OCI-LY7 (cell line): ENCODE results near the gene HTT. TPM values are rescaled to one million over a fixed set of nuclear protein-coding genes. Genes with fewer than 3 reads are reported as not detected.

Source experiments
- BruUV-seq: library from RNA; stranded (reverse); fragments of 400-500 nt; replicated peaks from 2 replicates; lab custom pipeline; 2021; lab: Mats Ljungman, UMichigan
- CTCF ChIA-PET: fragments of 300-600 bp; sonication (Branson Sonifier 250); formaldehyde crosslinking; loops from one replicate; lab custom pipeline; 2022; ENCODE audit warnings: antibody characterized with exemption; ENCODE audit not compliant: unreplicated experiment; lab: Charles Lee
- POLR2A ChIA-PET: fragments of 300-600 bp; sonication (Branson Sonifier 250); formaldehyde crosslinking; loops from one replicate; lab custom pipeline; 2022; ENCODE audit warnings: antibody characterized with exemption; lab: Charles Lee
- DNase-seq: peaks from one replicate; pipeline ENCODE4 v3.0.0-alpha.2; 2015; ENCODE audit warnings: low spot score
- H2AFZ ChIP-seq: fragments of 200-600 bp; sonication (generic), shearing (Covaris generic); 2 replicates; pipeline ENCODE4 v1.6.1; 2014; ENCODE audit warnings: mild to moderate bottlenecking, antibody characterized with exemption, low read length, moderate library complexity
- H3K27ac ChIP-seq: fragments of 200-600 bp; sonication (generic); 2 replicates; pipeline ENCODE4 v1.5.1; 2014; ENCODE audit warnings: mixed run types, low read depth, mild to moderate bottlenecking, moderate library complexity, low read length, inconsistent platforms; ENCODE audit not compliant: poor library complexity, severe bottlenecking
- H3K36me3 ChIP-seq: fragments of 200-600 bp; sonication (generic); 2 replicates; pipeline ENCODE4 v1.6.1; 2014; ENCODE audit warnings: mild to moderate bottlenecking, antibody characterized with exemption, low read length, moderate library complexity, mixed read lengths; ENCODE audit not compliant: insufficient read depth
- H3K4me1 ChIP-seq: fragments of 200-600 bp; sonication (generic); 2 replicates; pipeline ENCODE4 v1.5.1; 2014; ENCODE audit warnings: mild to moderate bottlenecking, low read length; ENCODE audit not compliant: insufficient read depth, poor library complexity, severe bottlenecking
- H3K4me2 ChIP-seq: fragments of 200-600 bp; sonication (generic); 2 replicates; pipeline ENCODE4 v1.6.1; 2014; ENCODE audit warnings: mild to moderate bottlenecking, low read length
- H3K4me3 ChIP-seq: fragments of 200-600 bp; sonication (generic); 2 replicates; pipeline ENCODE4 v1.5.1; 2014; ENCODE audit warnings: mild to moderate bottlenecking, low read depth, low read length; ENCODE audit not compliant: poor library complexity, severe bottlenecking
- H3K79me2 ChIP-seq: fragments of 200-600 bp; sonication (generic); 2 replicates; pipeline ENCODE4 v1.6.1; 2016; ENCODE audit warnings: low read depth, mild to moderate bottlenecking, low read length, moderate library complexity, mixed read lengths; ENCODE audit not compliant: insufficient read depth
- H3K9me2 ChIP-seq: fragments of 200-600 bp; sonication (generic); 2 replicates; pipeline ENCODE4 v1.6.1; 2016; ENCODE audit warnings: mild to moderate bottlenecking, low read length, mixed read lengths; ENCODE audit not compliant: insufficient read depth
- H3K9me3 ChIP-seq: fragments of 200-600 bp; sonication (generic); 2 replicates; pipeline ENCODE4 v1.6.1; 2014; ENCODE audit warnings: mild to moderate bottlenecking, mixed run types, low read length, mixed read lengths
- H4K20me1 ChIP-seq: fragments of 200-600 bp; sonication (generic); 2 replicates; pipeline ENCODE4 v1.6.1; 2014; ENCODE audit warnings: mild to moderate bottlenecking, antibody characterized with exemption, low read length, moderate library complexity, mixed read lengths; ENCODE audit not compliant: insufficient read depth
- EZH2phosphoT487 ChIP-seq: fragments of 200-600 bp; sonication (generic); IDR thresholded peaks from 2 replicates; pipeline ENCODE4 v1.6.1; 2018; ENCODE audit warnings: low read depth, borderline replicate concordance, mild to moderate bottlenecking, mixed run types, antibody characterized with exemption, low read length, moderate library complexity, mixed read lengths
- intact Hi-C: fragments of 100-400 bp; cut with micrococcal nuclease; formaldehyde crosslinking; loops from one replicate; pipeline ENCODE4 v1.10.0; 2022; ENCODE audit not compliant: unreplicated experiment
- total RNA-seq, 2 experiments: library from RNA; depleted of rRNA in 1 of 2; stranded (reverse); fragments of >200 nt in 1 of 2; shearing (Covaris generic) in 1 of 2; gene quantifications; 2 replicates each; pipeline ENCODE4 v1.2.3, GENCODE V29; 2014 to 2022
- TF ChIP-seq, protein P1 (sequence below): fragments of 200-600 bp; sonication (generic); conservative IDR thresholded peaks from 2 replicates; pipeline ENCODE4 v1.5.1; 2014; ENCODE audit warnings: mild to moderate bottlenecking, antibody characterized with exemption, low read length, moderate library complexity, mixed read lengths

Gene HTT
- total RNA-seq, 2 experiments from 2014 or later, result 36.4 to 91.3 TPM

DNA sequence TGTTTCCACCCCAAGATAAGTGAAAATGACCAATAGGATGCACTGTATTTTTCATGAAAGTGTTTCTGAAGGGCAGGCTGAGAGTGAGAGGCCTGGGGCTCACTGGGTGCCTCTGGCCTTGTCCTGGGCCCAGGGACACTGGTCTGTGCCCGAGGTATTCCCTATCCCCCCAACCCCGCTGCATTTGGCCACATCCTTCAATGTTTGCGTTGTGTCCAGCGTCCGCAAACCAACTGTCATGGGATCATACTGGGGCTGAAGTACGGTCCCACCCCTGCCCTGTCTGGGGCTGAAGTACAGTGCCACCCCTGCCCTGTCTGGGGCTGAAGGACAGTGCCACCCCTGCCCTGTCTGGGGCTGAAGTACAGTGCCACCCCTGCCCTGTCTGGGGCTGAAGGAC is 152.5 kb downstream of the HTT start:
- H3K4me2 ChIP-seq, result no peak overlapping the region
- no peak overlapping the region for H3K27ac ChIP-seq
- no TSS peak for BruUV-seq
- no peak overlapping the region for H2AFZ ChIP-seq
- no peak for TF ChIP-seq EZH2phosphoT487
- TF ChIP-seq, protein P1, sequence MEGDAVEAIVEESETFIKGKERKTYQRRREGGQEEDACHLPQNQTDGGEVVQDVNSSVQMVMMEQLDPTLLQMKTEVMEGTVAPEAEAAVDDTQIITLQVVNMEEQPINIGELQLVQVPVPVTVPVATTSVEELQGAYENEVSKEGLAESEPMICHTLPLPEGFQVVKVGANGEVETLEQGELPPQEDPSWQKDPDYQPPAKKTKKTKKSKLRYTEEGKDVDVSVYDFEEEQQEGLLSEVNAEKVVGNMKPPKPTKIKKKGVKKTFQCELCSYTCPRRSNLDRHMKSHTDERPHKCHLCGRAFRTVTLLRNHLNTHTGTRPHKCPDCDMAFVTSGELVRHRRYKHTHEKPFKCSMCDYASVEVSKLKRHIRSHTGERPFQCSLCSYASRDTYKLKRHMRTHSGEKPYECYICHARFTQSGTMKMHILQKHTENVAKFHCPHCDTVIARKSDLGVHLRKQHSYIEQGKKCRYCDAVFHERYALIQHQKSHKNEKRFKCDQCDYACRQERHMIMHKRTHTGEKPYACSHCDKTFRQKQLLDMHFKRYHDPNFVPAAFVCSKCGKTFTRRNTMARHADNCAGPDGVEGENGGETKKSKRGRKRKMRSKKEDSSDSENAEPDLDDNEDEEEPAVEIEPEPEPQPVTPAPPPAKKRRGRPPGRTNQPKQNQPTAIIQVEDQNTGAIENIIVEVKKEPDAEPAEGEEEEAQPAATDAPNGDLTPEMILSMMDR, result no peak
- H4K20me1 ChIP-seq, result no peaks in the 10 kb centered on the region
- no peak for DNase-seq
- ChIA-PET CTCF (interaction anchor here (0.5 kb wide), 1 partner anchor 117 kb away, joined by 3 read pairs; no protein-coding TSS in a partner anchor), POLR2A (no interaction called here)
- no peaks in the 10 kb centered on the region for H3K79me2 ChIP-seq
- no peaks in the 10 kb centered on the region for H3K9me2 ChIP-seq
- H3K4me3 ChIP-seq, result no peak overlapping the region
- H3K36me3 ChIP-seq, result peaks cover 85% of the 10 kb centered on the region
- H3K4me1 ChIP-seq, result no peaks in the 10 kb centered on the region
- intact Hi-C loops, result no loop called here
- H3K9me3 ChIP-seq, result no peaks in the 10 kb centered on the region

DNA sequence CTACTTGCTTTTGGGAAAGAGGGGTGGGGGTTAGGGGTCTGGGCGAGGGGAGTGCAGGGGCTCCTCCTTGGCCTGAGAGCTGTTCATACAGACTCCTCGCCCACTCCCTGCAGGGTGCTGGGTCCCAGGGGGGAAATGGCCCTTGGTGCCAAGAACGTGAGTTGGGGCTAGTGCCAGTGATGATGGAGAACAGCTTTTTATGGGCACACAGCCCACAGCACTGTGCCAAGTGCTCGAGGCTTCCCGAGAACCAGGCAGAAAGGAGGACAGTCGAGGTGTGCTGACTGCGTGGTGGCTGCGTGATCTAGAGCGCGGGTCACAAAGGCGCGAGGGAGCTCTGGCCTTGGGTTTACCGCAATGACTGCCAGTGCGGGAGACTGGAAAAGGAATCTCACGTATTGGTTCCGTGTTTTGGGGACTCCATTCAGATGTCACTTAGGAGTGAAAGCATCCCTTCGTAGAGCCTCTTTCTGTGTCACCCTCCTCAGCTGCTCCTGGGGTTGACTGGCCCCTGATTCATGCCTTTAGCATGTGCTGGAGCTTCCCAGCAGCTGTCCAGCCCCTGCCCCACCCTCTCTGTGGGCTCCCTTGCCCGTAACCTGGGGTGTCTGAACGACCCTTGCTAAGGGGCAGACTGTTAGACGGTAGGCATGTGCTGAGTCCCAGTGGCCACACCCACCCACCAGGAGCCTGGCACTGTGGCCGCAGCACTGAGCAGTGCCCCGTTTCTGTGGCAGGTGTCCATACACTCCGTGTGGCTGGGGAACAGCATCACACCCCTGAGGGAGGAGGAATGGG is 153.6 kb downstream of the HTT start:
- intact Hi-C loops, result no loop called here

More for the DNA sequence above, 153.6 kb downstream of the HTT start:
- no peaks in the 10 kb centered on the region for H3K4me1 ChIP-seq
- TF ChIP-seq, protein P1, result no peak
- TF ChIP-seq EZH2phosphoT487, result no peak
- H3K27ac ChIP-seq, result no peak overlapping the region
- BruUV-seq, result no TSS peak
- H3K4me2 ChIP-seq, result no peak overlapping the region
- ChIA-PET CTCF (no interaction called here), POLR2A (no interaction called here)
- H3K79me2 ChIP-seq, result no peaks in the 10 kb centered on the region
- no peak overlapping the region for H2AFZ ChIP-seq
- no peaks in the 10 kb centered on the region for H3K9me3 ChIP-seq
- H3K4me3 ChIP-seq, result no peak overlapping the region
- no peaks in the 10 kb centered on the region for H4K20me1 ChIP-seq
- H3K36me3 ChIP-seq, result peaks cover 85% of the 10 kb centered on the region
- no peak for DNase-seq
- no peaks in the 10 kb centered on the region for H3K9me2 ChIP-seq
